ENCODE measurements around the gene MELTF.

The MELTF gene

GRCh38 chr3:197030379-197031314 is 1.0 kb upstream of the MELTF start:
- DNase-seq (ENCODE audit: low read depth, low spot score), result no peak
- H3K4me1 ChIP-seq (ENCODE audit: insufficient read depth, insufficient read length), result peaks cover 13% of the 10 kb centered on the region
- no peaks in the 10 kb centered on the region for H3K9me3 ChIP-seq (ENCODE audit: insufficient read depth, low read length)
- peaks cover 4% of the 10 kb centered on the region for H3K27me3 ChIP-seq (ENCODE audit: insufficient read depth, insufficient read length)
- TF ChIP-seq SUZ12 (IDR thresholded peaks at IDR 0.05; ENCODE audit: extremely low read depth, insufficient read depth, insufficient read length) (no peak), ZNF274 (IDR thresholded peaks at IDR 0.05; ENCODE audit: low read depth, low read length) (no peak), YY1 (IDR thresholded peaks at IDR 0.05; ENCODE audit: insufficient read depth, insufficient read length) (no peak)
- H3K4me3 ChIP-seq (ENCODE audit: insufficient read length, low read depth), result no peak overlapping the region
- H3K9ac ChIP-seq (ENCODE audit: insufficient read length, low read depth), result no peak overlapping the region
- peaks cover 27% of the 10 kb centered on the region for H3K36me3 ChIP-seq (ENCODE audit: insufficient read depth, insufficient read length, low read length)

- no peak for DNase-seq (ENCODE audit: low read depth, low spot score)
- Histone ChIP-seq H3K27me3 (ENCODE audit: insufficient read depth, insufficient read length) (peaks cover 4% of the 10 kb centered on the region), H3K9ac (ENCODE audit: insufficient read length, low read depth) (peak overlapping the region; percentile 88), H3K4me1 (ENCODE audit: insufficient read depth, insufficient read length) (peaks cover 13% of the 10 kb centered on the region), H3K9me3 (ENCODE audit: insufficient read depth, low read length) (no peaks in the 10 kb centered on the region), H3K36me3 (ENCODE audit: insufficient read depth, insufficient read length, low read length) (peaks cover 43% of the 10 kb centered on the region), H3K4me3 (ENCODE audit: insufficient read length, low read depth) (peak overlapping the region; percentile 55)
- TF ChIP-seq YY1 (IDR thresholded peaks at IDR 0.05; ENCODE audit: insufficient read depth, insufficient read length), result no peak
- TF ChIP-seq SUZ12 (IDR thresholded peaks at IDR 0.05; ENCODE audit: extremely low read depth, insufficient read depth, insufficient read length), result no peak
- TF ChIP-seq ZNF274 (IDR thresholded peaks at IDR 0.05; ENCODE audit: low read depth, low read length), result no peak
These were observed 698 bp downstream of the MELTF start for GRCh38 chr3:197028728-197029510.

DNA sequence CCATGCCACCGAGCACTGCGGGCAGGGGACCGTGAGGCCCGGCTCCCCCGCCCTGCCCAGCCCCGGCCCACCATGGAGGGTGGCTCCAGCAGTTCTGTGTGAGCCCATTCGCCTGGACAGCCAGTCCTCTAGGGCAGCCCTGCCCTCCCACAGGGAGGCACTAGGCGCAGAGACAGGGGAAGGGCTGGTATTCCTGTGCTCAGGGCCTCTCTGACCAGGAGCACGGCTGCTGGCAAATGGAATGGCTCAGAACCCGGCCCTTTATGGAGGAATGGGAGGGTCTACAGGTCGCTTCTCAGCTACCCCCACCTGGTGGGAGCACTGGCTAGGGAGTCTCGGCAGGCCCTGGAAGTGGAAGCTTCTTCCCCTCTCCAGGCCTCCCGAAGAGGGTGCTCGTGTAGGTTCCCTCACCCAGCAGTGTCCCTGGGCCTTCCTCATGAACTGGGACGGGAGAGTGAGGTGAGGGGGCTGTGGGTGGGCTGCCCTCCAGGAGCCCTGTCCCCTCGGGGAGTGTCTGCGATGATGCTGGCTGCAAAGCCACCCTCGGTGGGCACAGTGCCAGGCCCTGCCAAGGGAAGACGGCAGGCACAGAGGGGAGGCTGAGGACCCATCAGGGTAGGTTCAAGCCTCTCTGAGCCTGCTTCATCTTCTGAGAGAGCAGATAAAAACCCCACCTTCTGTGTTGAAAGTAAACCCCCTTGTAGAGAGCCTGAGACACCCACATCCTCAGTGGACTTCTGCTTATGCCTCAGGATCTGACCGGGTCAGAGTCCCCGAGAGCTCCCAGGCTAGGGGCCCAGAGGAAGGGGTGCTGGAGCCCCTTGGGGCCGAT is 1.5 kb downstream of the MELTF start:
- H3K9ac ChIP-seq (ENCODE audit: insufficient read length, low read depth), result peak overlapping the region; percentile 88
- peak overlapping the region; percentile 55 for H3K4me3 ChIP-seq (ENCODE audit: insufficient read length, low read depth)
- H3K9me3 ChIP-seq (ENCODE audit: insufficient read depth, low read length), result no peaks in the 10 kb centered on the region
- H3K36me3 ChIP-seq (ENCODE audit: insufficient read depth, insufficient read length, low read length), result peaks cover 50% of the 10 kb centered on the region
- no peak for DNase-seq (ENCODE audit: low read depth, low spot score)
- H3K27me3 ChIP-seq (ENCODE audit: insufficient read depth, insufficient read length), result peaks cover 4% of the 10 kb centered on the region
- TF ChIP-seq YY1 (IDR thresholded peaks at IDR 0.05; ENCODE audit: insufficient read depth, insufficient read length) (no peak), SUZ12 (IDR thresholded peaks at IDR 0.05; ENCODE audit: extremely low read depth, insufficient read depth, insufficient read length) (no peak)
- peaks cover 13% of the 10 kb centered on the region for H3K4me1 ChIP-seq (ENCODE audit: insufficient read depth, insufficient read length)

DNA sequence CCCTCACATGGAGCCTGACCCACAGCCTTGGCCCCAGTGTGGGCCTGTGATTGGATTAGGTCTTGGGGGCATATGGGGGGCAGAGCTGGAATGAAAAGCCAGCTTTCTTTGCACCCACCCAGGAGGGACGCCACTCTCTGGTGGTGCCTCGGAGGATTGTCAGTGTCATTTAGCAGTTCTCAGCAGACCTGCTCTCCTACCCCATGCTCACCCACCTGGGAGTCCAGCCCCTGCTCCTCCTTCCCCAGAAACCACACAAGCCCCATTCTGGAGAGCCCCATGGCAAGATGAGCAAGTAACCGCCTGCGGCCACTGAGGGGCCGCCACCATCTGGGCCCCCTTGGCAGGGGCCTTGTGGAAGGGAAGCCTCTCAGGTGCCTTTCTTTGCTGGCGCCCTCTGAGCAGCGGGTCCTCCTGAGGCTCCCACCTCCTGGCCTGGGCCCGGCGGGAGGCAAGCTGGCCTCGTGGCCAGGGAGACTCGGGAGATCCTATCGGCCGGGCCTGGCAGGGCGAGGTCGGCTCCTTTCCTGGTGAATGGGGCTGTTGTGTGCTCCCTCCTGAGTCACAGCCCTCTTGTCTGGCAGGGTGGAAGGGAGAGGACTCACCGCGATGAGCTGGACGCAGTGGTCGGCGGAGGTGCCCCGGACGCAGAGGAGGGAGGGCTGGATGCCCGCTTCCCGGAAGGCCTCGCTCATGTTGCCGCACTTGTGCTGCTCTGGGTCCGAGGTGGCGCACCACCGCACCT is 2.3 kb downstream of the MELTF start:
- Histone ChIP-seq H3K9me3 (ENCODE audit: insufficient read depth, low read length) (no peaks in the 10 kb centered on the region), H3K9ac (ENCODE audit: insufficient read length, low read depth) (peak overlapping the region; percentile 22), H3K4me1 (ENCODE audit: insufficient read depth, insufficient read length) (peaks cover 16% of the 10 kb centered on the region), H3K36me3 (ENCODE audit: insufficient read depth, insufficient read length, low read length) (peaks cover 51% of the 10 kb centered on the region), H3K27me3 (ENCODE audit: insufficient read depth, insufficient read length) (peaks cover 4% of the 10 kb centered on the region), H3K4me3 (ENCODE audit: insufficient read length, low read depth) (no peak overlapping the region)
- no peak for DNase-seq (ENCODE audit: low read depth, low spot score)
- TF ChIP-seq SUZ12 (IDR thresholded peaks at IDR 0.05; ENCODE audit: extremely low read depth, insufficient read depth, insufficient read length) (no peak), ZNF274 (IDR thresholded peaks at IDR 0.05; ENCODE audit: low read depth, low read length) (no peak), YY1 (IDR thresholded peaks at IDR 0.05; ENCODE audit: insufficient read depth, insufficient read length) (no peak)

GRCh38 chr3:197026481-197026866 is 3.1 kb downstream of the MELTF start:
- H3K4me1 ChIP-seq (ENCODE audit: insufficient read depth, insufficient read length), result peaks cover 16% of the 10 kb centered on the region
- no peak for TF ChIP-seq YY1 (IDR thresholded peaks at IDR 0.05; ENCODE audit: insufficient read depth, insufficient read length)
- no peak for TF ChIP-seq SUZ12 (IDR thresholded peaks at IDR 0.05; ENCODE audit: extremely low read depth, insufficient read depth, insufficient read length)
- no peak for TF ChIP-seq ZNF274 (IDR thresholded peaks at IDR 0.05; ENCODE audit: low read depth, low read length)
- H3K9ac ChIP-seq (ENCODE audit: insufficient read length, low read depth), result no peak overlapping the region
- peaks cover 54% of the 10 kb centered on the region for H3K36me3 ChIP-seq (ENCODE audit: insufficient read depth, insufficient read length, low read length)
- no peak overlapping the region for H3K4me3 ChIP-seq (ENCODE audit: insufficient read length, low read depth)
- no peaks in the 10 kb centered on the region for H3K9me3 ChIP-seq (ENCODE audit: insufficient read depth, low read length)
- DNase-seq (ENCODE audit: low read depth, low spot score), result no peak
- H3K27me3 ChIP-seq (ENCODE audit: insufficient read depth, insufficient read length), result peaks cover 4% of the 10 kb centered on the region

- peaks cover 22% of the 10 kb centered on the region for H3K4me1 ChIP-seq (ENCODE audit: insufficient read depth, insufficient read length)
- H3K9ac ChIP-seq (ENCODE audit: insufficient read length, low read depth), result no peak overlapping the region
- H3K27me3 ChIP-seq (ENCODE audit: insufficient read depth, insufficient read length), result peaks cover 3% of the 10 kb centered on the region
- H3K4me3 ChIP-seq (ENCODE audit: insufficient read length, low read depth), result no peak overlapping the region
- no peaks in the 10 kb centered on the region for H3K9me3 ChIP-seq (ENCODE audit: insufficient read depth, low read length)
- no peak for DNase-seq (ENCODE audit: low read depth, low spot score)
- peaks cover 54% of the 10 kb centered on the region for H3K36me3 ChIP-seq (ENCODE audit: insufficient read depth, insufficient read length, low read length)
- TF ChIP-seq SUZ12 (IDR thresholded peaks at IDR 0.05; ENCODE audit: extremely low read depth, insufficient read depth, insufficient read length), result no peak
- no peak for TF ChIP-seq ZNF274 (IDR thresholded peaks at IDR 0.05; ENCODE audit: low read depth, low read length)
- no peak for TF ChIP-seq YY1 (IDR thresholded peaks at IDR 0.05; ENCODE audit: insufficient read depth, insufficient read length)
These were observed 3.7 kb downstream of the MELTF start for GRCh38 chr3:197025736-197026480.

Data from NT2/D1 (cell line).